H1 (cell line): Measurements from ENCODE around the gene KCNC2. TPM values are rescaled to one million over a fixed set of nuclear protein-coding genes. Genes with fewer than 3 reads are reported as not detected.

Source experiments
- CTCF ChIA-PET: fragments of 300-600 bp; sonication (Branson Sonifier 250); formaldehyde crosslinking; loops from one replicate; lab custom pipeline; 2021; ENCODE audit not compliant: partially characterized antibody; lab: Charles Lee
- POLR2A ChIA-PET: fragments of 300-600 bp; sonication (Branson Sonifier 250); formaldehyde crosslinking; loops from one replicate; lab custom pipeline; 2021; ENCODE audit warnings: inconsistent platforms; ENCODE audit not compliant: partially characterized antibody; lab: Charles Lee
- DNase-seq, 2 experiments: peaks; one replicate each; pipeline versions ENCODE4 v3.0.0 to v3.0.0-alpha.2; 2010 to 2022; ENCODE audit warnings: low spot score in 2 of 2, low read depth in 1 of 2, mixed read lengths in 1 of 2
- FAIRE-seq: peaks from 2 replicates; lab custom pipeline; 2011; peaks lifted over from hg19 to GRCh38; lab: Jason Lieb, UNC
- H2AFZ ChIP-seq: 2 replicates; pipeline ENCODE4 v1.8.1; 2012; ENCODE audit warnings: low read length, inconsistent platforms
- H2AK5ac ChIP-seq: 2 replicates; pipeline ENCODE4 v1.6.1; 2013; ENCODE audit warnings: low read depth, low read length
- H2BK120ac ChIP-seq: replicated peaks from 2 replicates; pipeline ENCODE3; 2013; ENCODE audit warnings: low read depth, low read length, inconsistent platforms
- H2BK12ac ChIP-seq: 2 replicates; pipeline ENCODE4 v1.6.1; 2013; ENCODE audit warnings: low read depth, low read length
- H2BK15ac ChIP-seq: 2 replicates; pipeline ENCODE4 v1.6.1; 2013; ENCODE audit warnings: low read length
- H2BK20ac ChIP-seq: 2 replicates; pipeline ENCODE4 v1.6.1; 2013; ENCODE audit warnings: low read length
- H2BK5ac ChIP-seq: 2 replicates; pipeline ENCODE4 v1.6.1; 2013; ENCODE audit warnings: low read depth, low read length
- H3K14ac ChIP-seq: 2 replicates; pipeline ENCODE4 v1.6.1; 2013; ENCODE audit warnings: inconsistent platforms; ENCODE audit not compliant: insufficient read length
- H3K18ac ChIP-seq: 2 replicates; pipeline ENCODE4 v1.6.1; 2013; ENCODE audit warnings: low read length; ENCODE audit errors: extremely low read depth
- H3K23ac ChIP-seq: 2 replicates; pipeline ENCODE4 v1.6.1; 2013; ENCODE audit warnings: inconsistent platforms; ENCODE audit not compliant: insufficient read length
- H3K23me2 ChIP-seq: 2 replicates; pipeline ENCODE4 v1.6.1; 2013; ENCODE audit warnings: low read depth, low read length
- H3K27ac ChIP-seq: 2 replicates; pipeline ENCODE4 v1.6.1; 2011; ENCODE audit warnings: low read depth, low read length, inconsistent platforms
- H3K27me3 ChIP-seq, 4 experiments: replicated peaks in 1 of 4; 1 replicate in 1 of 4; 2 replicates in 3 of 4; pipeline versions ENCODE4 v1.6.1 to v1.8.1; 2011 to 2013; ENCODE audit warnings: low read length in 3 of 4, mild to moderate bottlenecking in 3 of 4, inconsistent platforms in 2 of 4, mixed read lengths in 2 of 4, moderate library complexity in 1 of 4; ENCODE audit not compliant: control insufficient read depth in 3 of 4, insufficient read depth in 3 of 4; ENCODE audit errors: extremely low read depth in 1 of 4
- H3K36me3 ChIP-seq, 4 experiments: 2 replicates each; pipeline versions ENCODE4 v1.6.1 to v1.8.1; 2011 to 2013; ENCODE audit warnings: mild to moderate bottlenecking in 4 of 4, low read length in 3 of 4, moderate library complexity in 2 of 4, control low read depth in 1 of 4, inconsistent platforms in 1 of 4; ENCODE audit not compliant: insufficient read depth in 4 of 4, control insufficient read depth in 2 of 4
- H3K4ac ChIP-seq: replicated peaks from 2 replicates; pipeline ENCODE3; 2013; ENCODE audit warnings: low read length, low read depth, mixed read lengths, inconsistent platforms; ENCODE audit not compliant: insufficient read length
- H3K4me1 ChIP-seq, 4 experiments: replicated peaks in 1 of 4; 1 replicate in 1 of 4; 2 replicates in 3 of 4; pipeline versions ENCODE4 v1.6.1 to v1.8.1; 2011 to 2013; ENCODE audit warnings: low read length in 3 of 4, inconsistent platforms in 2 of 4, mixed read lengths in 1 of 4; ENCODE audit not compliant: insufficient read depth in 4 of 4, control insufficient read depth in 3 of 4
- H3K4me2 ChIP-seq, 2 experiments: 2 replicates each; pipeline versions ENCODE4 v1.6.1 to v1.8.1; 2011 to 2013; ENCODE audit warnings: low read depth in 2 of 2, low read length in 2 of 2, control low read depth in 1 of 2, inconsistent platforms in 1 of 2, mild to moderate bottlenecking in 1 of 2; ENCODE audit not compliant: insufficient read depth in 1 of 2
- H3K4me3 ChIP-seq, 4 experiments: fragments of 200-600, 300-600 bp in 1 of 4; sonication (generic), shearing (Covaris generic), sonication (Bioruptor Twin) in 1 of 4; 2 replicates each; pipeline versions ENCODE4 v1.5.1 to v1.8.1; 2011 to 2016; ENCODE audit warnings: low read length in 4 of 4, low read depth in 3 of 4, control low read depth in 2 of 4, inconsistent platforms in 2 of 4, mild to moderate bottlenecking in 2 of 4, mixed read lengths in 1 of 4, moderate library complexity in 1 of 4; ENCODE audit not compliant: insufficient read depth in 2 of 4; ENCODE audit errors: extremely low read depth in 1 of 4
- H3K56ac ChIP-seq: replicated peaks from 2 replicates; pipeline ENCODE3; 2013; ENCODE audit warnings: low read depth, mild to moderate bottlenecking, mixed read lengths, low read length, inconsistent platforms; ENCODE audit not compliant: insufficient read length
- H3K79me1 ChIP-seq: 2 replicates; pipeline ENCODE4 v1.6.1; 2013; ENCODE audit warnings: low read depth, low read length, control low read depth
- H3K79me2 ChIP-seq, 2 experiments: 2 replicates each; pipeline versions ENCODE4 v1.6.1 to v1.8.1; 2012 to 2013; ENCODE audit warnings: low read length in 2 of 2, mild to moderate bottlenecking in 2 of 2, inconsistent platforms in 1 of 2; ENCODE audit not compliant: insufficient read depth in 2 of 2, control insufficient read depth in 1 of 2
- H3K9ac ChIP-seq, 4 experiments: replicated peaks in 1 of 4; 1 replicate in 1 of 4; 2 replicates in 3 of 4; pipeline versions ENCODE4 v1.6.1 to v1.8.1; 2011 to 2013; ENCODE audit warnings: low read depth in 3 of 4, low read length in 3 of 4, control low read depth in 2 of 4, mild to moderate bottlenecking in 2 of 4, moderate library complexity in 2 of 4, inconsistent platforms in 1 of 4; ENCODE audit errors: extremely low read depth in 1 of 4
- H3K9me3 ChIP-seq, 2 experiments: 2 replicates each; pipeline versions ENCODE4 v1.6.1 to v1.8.1; 2012 to 2013; ENCODE audit warnings: mild to moderate bottlenecking in 2 of 2, moderate library complexity in 2 of 2, control low read depth in 1 of 2, inconsistent platforms in 1 of 2, low read depth in 1 of 2, low read length in 1 of 2, mixed read lengths in 1 of 2; ENCODE audit not compliant: insufficient read depth in 2 of 2
- H4K20me1 ChIP-seq, 2 experiments: replicated peaks in 1 of 2; 2 replicates each; pipeline versions ENCODE3 to v1.8.1; 2011 to 2013; ENCODE audit warnings: inconsistent platforms in 2 of 2, low read length in 2 of 2, mild to moderate bottlenecking in 1 of 2; ENCODE audit not compliant: insufficient read depth in 2 of 2, control insufficient read depth in 1 of 2
- H4K5ac ChIP-seq: 2 replicates; pipeline ENCODE4 v1.6.1; 2013; ENCODE audit warnings: low read length, low read depth, mixed read lengths, inconsistent platforms; ENCODE audit not compliant: insufficient read length
- H4K8ac ChIP-seq: 2 replicates; pipeline ENCODE4 v1.8.0; 2013; ENCODE audit warnings: mild to moderate bottlenecking, moderate library complexity, low read length, inconsistent platforms; ENCODE audit not compliant: insufficient read depth; ENCODE audit errors: extremely low read depth
- H4K91ac ChIP-seq: replicated peaks from 2 replicates; pipeline ENCODE3; 2013; ENCODE audit warnings: low read length, mixed read lengths, inconsistent platforms; ENCODE audit not compliant: insufficient read length
- PHF8 ChIP-seq: fragments of 200-600 bp; sonication (generic); conservative IDR thresholded peaks from 2 replicates; pipeline ENCODE4 v1.7.1; 2012; ENCODE audit warnings: low read depth, mild to moderate bottlenecking, inconsistent platforms, low read length, moderate library complexity
- WGBS, 2 experiments: shearing (Covaris generic) in 1 of 2; methylation state at CpG; one replicate each; pipeline versions ENCODE4 v1.1.6 to v1.1.7; 2013 to 2015; ENCODE audit warnings: low lambda C conversion rate in 2 of 2, mixed read lengths in 2 of 2, inconsistent platforms in 1 of 2, low coverage in 1 of 2, missing lambda C conversion rate in 1 of 2; ENCODE audit not compliant: insufficient replicate concordance in 2 of 2, insufficient coverage in 1 of 2, insufficient read length in 1 of 2; ENCODE audit errors: extremely low coverage in 1 of 2, missing lambda C conversion rate in 1 of 2; 5-methylcytosine and 5-hydroxymethylcytosine counted together
- polyA plus RNA-seq, 7 experiments: library from polyadenylated mRNA; depleted of rRNA in 3 of 7; stranded (reverse) in 5 of 7; unstranded in 2 of 7; fragments of >200 nt in 5 of 7; fragments of 200-250 nt in 2 of 7; gene quantifications; 1 replicate in 5 of 7; 2 replicates in 1 of 7; 4 replicates in 1 of 7; pipeline versions ENCODE4 v1.2.1 to v1.2.3, GENCODE V29; 2011 to 2013; ENCODE audit warnings: missing spikeins in 2 of 7, mixed read lengths in 2 of 7
- total RNA-seq: library from RNA; stranded (reverse); fragmentation: NEBNext Ultra II Directional; extraction: Animal tissue kit (Norgen Biotek cat#: 25700); gene quantifications from 2 replicates; pipeline ENCODE4 v1.2.1, GENCODE V29; 2021

The KCNC2 gene
- total and polyA plus RNA-seq, 2 of the 8 experiments (the other 6 are each of a cell fraction or from before 2014, with no cell fraction given), result 0.03 TPM; not detected in 1

DNA sequence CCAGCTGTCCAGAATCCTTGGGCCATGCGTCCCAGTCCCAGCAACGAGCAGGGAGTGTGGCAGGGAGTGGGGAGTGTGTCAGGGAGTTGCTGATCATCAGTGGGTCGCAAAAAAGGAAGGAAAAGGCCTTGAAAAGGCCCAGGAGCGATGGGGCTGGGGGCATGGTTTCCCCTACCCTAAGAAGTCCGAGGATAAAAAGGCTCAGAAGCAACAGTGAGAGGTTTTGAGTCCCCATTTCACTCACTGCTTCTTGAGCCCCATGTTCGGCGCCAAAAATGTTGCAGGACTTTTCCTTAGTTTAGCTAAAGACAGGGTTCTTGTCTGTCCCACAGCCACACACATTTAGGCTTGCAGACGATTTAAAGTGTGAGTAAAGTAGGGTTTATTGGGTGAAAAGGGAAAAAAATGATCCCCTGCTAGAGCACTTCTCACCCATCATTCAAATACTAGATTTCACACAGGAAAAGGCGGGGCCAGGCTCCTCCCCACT lies 189.5 kb downstream of the KCNC2 start:
- no peak for DNase-seq
- WGBS, 2 experiments, result 82% methylated on average over 9 of the region's 9 CpGs; no CpG with 5 or more reads in 1 of the 2 experiments
- POLR2A ChIA-PET, result no interaction called here

More for the DNA sequence above, 189.5 kb downstream of the KCNC2 start:
- H2BK120ac ChIP-seq, result no peak overlapping the region
- no peak overlapping the region for H3K14ac ChIP-seq
- H2BK15ac ChIP-seq, result no peak overlapping the region
- H3K4ac ChIP-seq, result no peak overlapping the region
- no peaks in the 10 kb centered on the region for H3K23me2 ChIP-seq
- H2BK5ac ChIP-seq, result no peak overlapping the region
- no peak overlapping the region for H3K9ac ChIP-seq
- no peaks in the 10 kb centered on the region for H4K20me1 ChIP-seq
- H3K9me3 ChIP-seq, result peaks cover 23 to 24% of the 10 kb centered on the region in 2 experiments
- H2BK12ac ChIP-seq, result no peak overlapping the region
- no peaks in the 10 kb centered on the region for H3K79me1 ChIP-seq
- H3K18ac ChIP-seq, result no peak overlapping the region
- no peak overlapping the region for H4K91ac ChIP-seq
- no peaks in the 10 kb centered on the region for H3K36me3 ChIP-seq
- H3K56ac ChIP-seq, result no peak overlapping the region
- no peak overlapping the region for H2AFZ ChIP-seq
- no peak overlapping the region for H3K23ac ChIP-seq
- no peaks in the 10 kb centered on the region for H3K79me2 ChIP-seq
- CTCF ChIA-PET, result no interaction called here
- TF ChIP-seq PHF8, result no peak
- TF ChIP-seq, all 59 proteins: peak for 0
- Histone ChIP-seq H3K27ac (no peak overlapping the region), H2AK5ac (no peak overlapping the region), H3K4me3 (no peak overlapping the region), H4K5ac (no peak overlapping the region), H2BK20ac (no peak overlapping the region), H4K8ac (no peak overlapping the region), H3K27me3 (no peaks in the 10 kb centered on the region), H3K4me2 (no peak overlapping the region), H3K4me1 (no peaks in the 10 kb centered on the region)
- FAIRE-seq, result no peak
